GM21423 (cell line): ENCODE results near the gene HS3ST3A1.
"Not testable (repeated sequence)": the region's sequence is repeated elsewhere in the genome, so short reads cannot be mapped to it uniquely, and the experiment has no call there.

ENCODE experiments used
- ATAC-seq: cut with Tn5 transposase; IDR thresholded peaks from one replicate; pipeline ENCODE4 v1.9.1; 2021; ENCODE audit warnings: mild to moderate bottlenecking, moderate library complexity; ENCODE audit not compliant: unreplicated experiment

HS3ST3A1 gene

DNA sequence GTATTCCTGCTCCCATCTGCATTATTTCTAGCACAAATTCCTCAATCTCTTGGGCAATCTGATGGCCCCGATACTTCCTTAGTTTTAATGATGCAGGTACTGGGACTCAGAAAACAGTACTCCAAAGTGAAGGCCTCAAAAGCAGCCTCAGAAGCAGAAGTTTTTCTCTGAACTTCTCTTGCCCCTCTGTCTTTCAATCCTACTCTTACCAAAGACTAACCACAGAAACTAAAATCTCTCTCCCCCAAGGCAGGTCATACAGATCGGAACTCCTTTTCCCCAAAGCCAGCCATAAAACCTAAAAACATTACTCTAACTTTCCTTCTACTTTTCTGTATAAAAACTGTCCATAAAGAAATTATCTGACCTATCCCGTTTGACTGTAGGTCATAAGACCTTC lies 103.5 kb downstream of the HS3ST3A1 start:
- ATAC-seq: no peak

DNA sequence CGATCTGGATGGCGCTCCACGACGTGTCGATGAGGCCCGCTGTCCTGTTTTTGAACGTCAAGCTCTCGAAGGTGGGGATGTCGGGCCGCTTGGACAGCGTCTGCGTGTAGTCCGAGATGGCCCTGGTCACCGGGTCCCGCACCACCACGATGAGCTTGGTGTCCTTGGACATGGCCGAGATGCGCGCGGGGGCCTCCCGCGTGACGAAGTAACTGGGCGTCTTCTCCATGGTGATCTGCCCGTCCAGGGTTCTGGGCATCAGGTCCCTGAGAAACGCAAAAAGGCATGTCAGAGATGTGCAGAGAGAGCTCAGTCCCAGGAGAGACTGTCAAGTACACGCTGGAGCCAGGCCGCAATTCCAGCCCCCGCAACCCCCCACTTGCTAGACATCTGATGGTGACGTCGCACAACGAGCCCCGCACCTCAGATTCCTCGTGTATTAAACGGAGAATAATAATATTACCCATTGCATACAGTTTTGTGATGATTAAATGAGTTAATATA lies 105.1 kb downstream of the HS3ST3A1 start:
- not testable (repeated sequence) for ATAC-seq

GRCh38 chr17:13495423-13495822 lies 106.3 kb downstream of the HS3ST3A1 start:
- ATAC-seq: no peak

DNA sequence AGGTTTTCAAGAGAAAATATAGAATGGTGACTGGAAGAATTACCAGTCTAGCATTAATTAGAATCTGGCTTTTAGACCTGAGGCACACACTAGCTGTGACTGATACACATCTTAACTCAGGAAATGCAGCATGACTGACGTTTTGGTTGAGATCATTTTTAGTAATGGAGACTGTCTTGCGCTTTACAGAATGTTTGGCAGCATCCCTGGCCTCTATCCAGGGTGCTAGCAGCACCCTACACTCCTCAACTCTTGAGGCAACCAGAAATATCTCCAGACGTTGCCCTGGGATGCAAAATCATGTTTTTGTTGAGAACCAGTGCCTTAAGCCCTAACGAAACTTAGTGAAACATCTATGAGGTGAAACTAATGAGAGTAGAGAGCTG lies 109.0 kb downstream of the HS3ST3A1 start:
- ATAC-seq: no peak

GRCh38 chr17:13491916-13492736 lies 109.6 kb downstream of the HS3ST3A1 start:
- ATAC-seq: no peak

DNA sequence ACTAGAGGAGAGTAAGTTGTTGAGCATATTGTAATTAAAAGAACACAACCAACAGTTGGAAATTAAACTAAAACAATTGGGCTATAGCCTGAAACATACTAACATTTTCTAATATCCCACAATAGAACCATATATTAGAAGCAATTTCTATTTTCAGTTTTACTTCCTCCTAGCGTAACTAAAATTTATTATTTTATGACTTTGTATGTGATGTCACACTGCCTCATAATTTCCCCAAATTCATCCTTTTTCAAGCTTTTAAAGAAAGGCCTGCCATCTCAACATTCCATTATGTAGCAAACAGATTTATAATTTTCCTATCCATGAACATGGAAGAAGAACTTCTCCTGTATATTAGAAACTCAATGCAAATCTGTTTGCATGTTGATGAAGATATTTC lies 110.2 kb downstream of the HS3ST3A1 start:
- ATAC-seq: no peak

DNA sequence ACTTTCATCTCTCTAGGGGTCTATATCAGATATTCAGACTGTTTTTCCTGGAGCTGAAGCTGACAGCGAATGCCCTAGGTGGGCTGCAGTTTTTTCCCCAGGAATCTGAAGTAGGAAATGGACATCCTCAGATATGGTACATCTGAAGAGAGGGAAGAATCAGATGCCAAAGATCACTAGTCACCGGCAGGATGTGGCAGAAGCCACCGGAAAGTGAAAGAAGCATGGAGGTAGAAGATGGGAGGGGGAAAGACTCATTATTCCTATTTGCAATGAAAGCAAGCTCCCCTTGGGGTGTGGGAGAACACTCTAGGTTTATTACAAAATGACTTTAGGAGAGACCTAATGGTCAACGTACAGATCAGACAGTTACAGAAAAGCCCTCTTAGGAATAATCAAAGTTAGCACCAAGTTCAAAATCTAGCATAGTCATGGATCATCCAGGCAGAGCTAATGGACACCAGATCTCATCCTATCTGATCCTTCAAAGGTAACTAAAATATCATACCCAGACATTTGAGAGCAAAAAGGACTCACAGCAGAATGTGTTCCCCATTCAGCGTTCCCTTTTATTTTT lies 110.7 kb downstream of the HS3ST3A1 start:
- ATAC-seq: no peak

DNA sequence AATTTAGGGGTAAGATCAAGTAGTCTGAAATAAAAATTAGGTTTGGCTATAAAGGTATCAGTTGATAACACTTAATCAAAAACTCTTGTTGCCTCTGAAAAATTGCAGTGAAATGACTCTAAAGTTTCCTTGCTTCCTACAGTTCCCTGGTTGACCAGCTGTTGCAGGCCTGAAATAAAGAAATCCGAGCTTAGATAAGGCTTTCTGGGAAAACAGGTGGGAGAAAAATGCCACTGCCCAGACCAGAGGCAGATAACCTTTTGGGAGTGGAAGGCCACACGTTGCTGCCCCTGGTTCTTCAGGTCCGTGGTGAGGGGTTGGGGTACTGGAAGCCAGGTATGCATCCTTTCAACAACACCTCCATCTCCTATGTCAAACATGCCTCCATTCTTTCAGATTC lies 111.3 kb downstream of the HS3ST3A1 start:
- ATAC-seq: no peak

DNA sequence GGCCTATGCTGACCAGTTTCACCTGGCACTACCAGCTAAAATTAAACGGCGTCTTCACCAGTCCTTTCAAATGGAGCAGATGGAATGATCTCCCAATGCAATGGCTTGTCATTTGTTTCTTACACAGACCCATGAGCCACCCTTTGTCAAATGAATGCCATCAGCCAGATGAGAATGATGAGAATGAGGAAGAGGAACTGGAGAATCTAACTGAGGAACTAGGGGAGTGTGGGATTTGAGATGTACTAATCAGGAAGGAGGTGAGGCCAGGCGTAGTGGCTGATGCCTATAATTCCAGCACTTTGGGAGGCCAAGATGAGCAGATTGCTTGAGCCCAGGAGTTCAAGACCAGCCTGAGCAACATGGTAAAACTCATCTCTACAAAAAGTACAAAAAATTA lies 116.4 kb downstream of the HS3ST3A1 start:
- no peak for ATAC-seq

- ATAC-seq: no peak
These were observed 117.7 kb downstream of the HS3ST3A1 start for GRCh38 chr17:13484020-13484419.

- no peak for ATAC-seq
These were observed 120.9 kb downstream of the HS3ST3A1 start for GRCh38 chr17:13480877-13481276.

GRCh38 chr17:13478326-13478830 lies 123.4 kb downstream of the HS3ST3A1 start:
- no peak for ATAC-seq

DNA sequence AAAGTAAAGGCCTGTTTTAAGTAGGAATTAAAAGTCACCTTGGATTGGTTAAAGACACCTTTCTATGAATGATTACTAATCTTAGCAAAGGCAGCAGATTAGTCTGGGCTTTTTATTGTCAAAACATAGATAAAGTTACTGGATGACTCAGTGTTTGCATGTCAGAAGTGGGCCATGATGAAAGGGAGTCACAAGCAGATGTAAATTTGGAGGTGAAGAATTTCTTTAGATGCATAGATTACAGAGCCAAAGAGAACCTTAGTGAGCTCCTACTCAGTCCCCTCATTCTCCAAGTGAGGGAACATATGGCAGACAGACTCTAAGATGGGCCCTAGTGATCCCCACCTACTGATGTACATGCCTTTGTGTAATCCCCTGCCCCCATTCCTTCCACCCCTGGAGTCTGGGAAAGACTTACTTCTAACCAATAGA lies 124.5 kb downstream of the HS3ST3A1 start:
- no peak for ATAC-seq

- no peak for ATAC-seq
These were observed 125.0 kb downstream of the HS3ST3A1 start for GRCh38 chr17:13476720-13477119.

- ATAC-seq: no peak
These were observed 126.0 kb downstream of the HS3ST3A1 start for GRCh38 chr17:13475574-13476223.

- no peak for ATAC-seq
These were observed 127.5 kb downstream of the HS3ST3A1 start for GRCh38 chr17:13474073-13474800.

DNA sequence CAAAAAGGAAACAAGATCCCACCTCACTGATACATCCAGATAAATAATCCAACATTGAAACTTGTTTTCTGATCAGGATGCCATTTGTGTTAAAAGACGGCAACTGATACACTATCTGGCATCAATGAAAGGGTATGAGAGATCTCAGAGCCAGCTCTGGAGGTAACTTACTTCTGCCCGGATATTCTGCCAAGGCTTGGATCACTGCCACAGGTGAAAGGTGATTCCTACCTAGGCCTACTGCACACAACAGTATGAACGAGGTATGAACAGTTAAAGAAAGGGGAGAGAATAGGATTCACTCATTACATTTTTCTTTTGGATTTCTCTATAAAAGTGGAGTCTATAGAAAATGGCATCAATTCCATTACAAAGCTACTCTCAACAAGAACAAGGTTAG lies 136.1 kb downstream of the HS3ST3A1 start:
- no peak for ATAC-seq

DNA sequence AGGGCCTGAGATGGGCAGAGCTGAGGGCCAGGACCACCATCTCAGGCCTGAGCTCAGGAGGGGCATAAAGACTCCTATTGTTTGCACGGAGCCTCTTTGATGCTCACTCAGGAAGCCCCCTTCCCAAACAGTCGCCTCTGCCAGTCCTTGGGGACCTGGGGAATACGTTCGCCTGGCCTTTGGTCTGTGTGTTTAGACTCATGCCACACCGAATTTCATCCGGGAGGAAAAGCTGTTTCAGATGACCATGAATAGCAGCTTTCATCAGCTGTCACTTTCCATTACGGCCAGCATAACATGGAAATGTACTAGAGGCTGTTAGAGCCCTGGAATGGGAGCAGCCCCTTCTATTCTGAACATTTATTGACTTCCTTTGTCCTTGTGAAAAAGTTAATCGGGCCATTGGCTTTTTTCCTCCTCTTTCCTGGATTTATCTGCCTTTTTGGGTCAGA lies 139.0 kb downstream of the HS3ST3A1 start:
- ATAC-seq: no peak

GRCh38 chr17:13462146-13462545 lies 139.6 kb downstream of the HS3ST3A1 start:
- no peak for ATAC-seq

- no peak for ATAC-seq
These were observed 141.3 kb downstream of the HS3ST3A1 start for GRCh38 chr17:13460261-13461000.
